PC-3 (cell line): ENCODE data around the gene IRF5.

ENCODE experiments used
- EZH2 ChIP-seq: fragments of 300-600 bp; sonication (generic); IDR thresholded peaks from one replicate; pipeline ENCODE4 v1.6.1; 2017; ENCODE audit warnings: antibody characterized with exemption, mild to moderate bottlenecking, low read length; ENCODE audit not compliant: unreplicated experiment
- EZH2phosphoT487 ChIP-seq: fragments of 300-600 bp; sonication (generic); IDR thresholded peaks from 2 replicates; pipeline ENCODE4 v1.6.1; 2018; ENCODE audit warnings: mild to moderate bottlenecking, antibody characterized with exemption, low read length, borderline replicate concordance
- TF ChIP-seq, protein P1 (sequence below): fragments of 300-600 bp; sonication (generic); conservative IDR thresholded peaks from 2 replicates; pipeline ENCODE4 v1.5.1; 2017; ENCODE audit warnings: antibody characterized with exemption, low read depth, mild to moderate bottlenecking, low read length

- TF ChIP-seq, protein P1, sequence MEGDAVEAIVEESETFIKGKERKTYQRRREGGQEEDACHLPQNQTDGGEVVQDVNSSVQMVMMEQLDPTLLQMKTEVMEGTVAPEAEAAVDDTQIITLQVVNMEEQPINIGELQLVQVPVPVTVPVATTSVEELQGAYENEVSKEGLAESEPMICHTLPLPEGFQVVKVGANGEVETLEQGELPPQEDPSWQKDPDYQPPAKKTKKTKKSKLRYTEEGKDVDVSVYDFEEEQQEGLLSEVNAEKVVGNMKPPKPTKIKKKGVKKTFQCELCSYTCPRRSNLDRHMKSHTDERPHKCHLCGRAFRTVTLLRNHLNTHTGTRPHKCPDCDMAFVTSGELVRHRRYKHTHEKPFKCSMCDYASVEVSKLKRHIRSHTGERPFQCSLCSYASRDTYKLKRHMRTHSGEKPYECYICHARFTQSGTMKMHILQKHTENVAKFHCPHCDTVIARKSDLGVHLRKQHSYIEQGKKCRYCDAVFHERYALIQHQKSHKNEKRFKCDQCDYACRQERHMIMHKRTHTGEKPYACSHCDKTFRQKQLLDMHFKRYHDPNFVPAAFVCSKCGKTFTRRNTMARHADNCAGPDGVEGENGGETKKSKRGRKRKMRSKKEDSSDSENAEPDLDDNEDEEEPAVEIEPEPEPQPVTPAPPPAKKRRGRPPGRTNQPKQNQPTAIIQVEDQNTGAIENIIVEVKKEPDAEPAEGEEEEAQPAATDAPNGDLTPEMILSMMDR = no peak
- TF ChIP-seq EZH2 (no peak), EZH2phosphoT487 (no peak)
Measured at GRCh38 chr7:128986609-128987008, 48.9 kb downstream of the IRF5 start.
